ENCODE results near the gene GHR.

Gene GHR

GRCh38 chr5:42419294-42419693, 3.9 kb upstream of the GHR start:
- TF ChIP-seq, protein P1, sequence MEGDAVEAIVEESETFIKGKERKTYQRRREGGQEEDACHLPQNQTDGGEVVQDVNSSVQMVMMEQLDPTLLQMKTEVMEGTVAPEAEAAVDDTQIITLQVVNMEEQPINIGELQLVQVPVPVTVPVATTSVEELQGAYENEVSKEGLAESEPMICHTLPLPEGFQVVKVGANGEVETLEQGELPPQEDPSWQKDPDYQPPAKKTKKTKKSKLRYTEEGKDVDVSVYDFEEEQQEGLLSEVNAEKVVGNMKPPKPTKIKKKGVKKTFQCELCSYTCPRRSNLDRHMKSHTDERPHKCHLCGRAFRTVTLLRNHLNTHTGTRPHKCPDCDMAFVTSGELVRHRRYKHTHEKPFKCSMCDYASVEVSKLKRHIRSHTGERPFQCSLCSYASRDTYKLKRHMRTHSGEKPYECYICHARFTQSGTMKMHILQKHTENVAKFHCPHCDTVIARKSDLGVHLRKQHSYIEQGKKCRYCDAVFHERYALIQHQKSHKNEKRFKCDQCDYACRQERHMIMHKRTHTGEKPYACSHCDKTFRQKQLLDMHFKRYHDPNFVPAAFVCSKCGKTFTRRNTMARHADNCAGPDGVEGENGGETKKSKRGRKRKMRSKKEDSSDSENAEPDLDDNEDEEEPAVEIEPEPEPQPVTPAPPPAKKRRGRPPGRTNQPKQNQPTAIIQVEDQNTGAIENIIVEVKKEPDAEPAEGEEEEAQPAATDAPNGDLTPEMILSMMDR (IDR thresholded peaks at IDR 0.05; ENCODE audit: low read depth, low read length, missing control alignments) = no peak
- no peak overlapping the region for H3K4me3 ChIP-seq (ENCODE audit: low read depth, low read length)
- DNase-seq (ENCODE audit: low read depth) = no peak

GRCh38 chr5:42422656-42423280, 471 bp upstream of the GHR start:
- DNase-seq (ENCODE audit: low read depth) = no peak
- TF ChIP-seq, protein P1 (IDR thresholded peaks at IDR 0.05; ENCODE audit: low read depth, low read length, missing control alignments) = no peak
- H3K4me3 ChIP-seq (ENCODE audit: low read depth, low read length) = no peak overlapping the region

DNA sequence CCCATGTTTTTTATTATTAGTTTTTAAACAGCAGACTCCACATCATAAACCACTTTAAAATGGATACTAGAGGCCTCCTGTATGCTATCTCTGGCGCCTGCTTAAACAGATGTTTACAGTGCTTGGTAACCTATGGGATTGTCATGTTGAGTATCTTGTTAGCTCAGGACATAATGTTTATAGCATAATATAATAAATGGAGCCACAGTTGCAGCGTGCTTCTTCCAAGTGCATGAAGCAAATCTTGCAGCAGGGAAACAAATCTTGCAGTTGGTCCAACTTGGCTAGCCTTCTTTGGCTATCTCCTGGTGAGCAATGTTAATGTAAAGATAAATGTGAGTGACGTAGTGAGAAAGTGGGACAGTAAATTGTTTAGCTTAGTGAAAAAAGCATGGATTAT, 2.8 kb downstream of the GHR start:
- TF ChIP-seq, protein P1 (IDR thresholded peaks at IDR 0.05; ENCODE audit: low read depth, low read length, missing control alignments) = no peak
- no peak for DNase-seq (ENCODE audit: low read depth)
- no peak overlapping the region for H3K4me3 ChIP-seq (ENCODE audit: low read depth, low read length)

DNA sequence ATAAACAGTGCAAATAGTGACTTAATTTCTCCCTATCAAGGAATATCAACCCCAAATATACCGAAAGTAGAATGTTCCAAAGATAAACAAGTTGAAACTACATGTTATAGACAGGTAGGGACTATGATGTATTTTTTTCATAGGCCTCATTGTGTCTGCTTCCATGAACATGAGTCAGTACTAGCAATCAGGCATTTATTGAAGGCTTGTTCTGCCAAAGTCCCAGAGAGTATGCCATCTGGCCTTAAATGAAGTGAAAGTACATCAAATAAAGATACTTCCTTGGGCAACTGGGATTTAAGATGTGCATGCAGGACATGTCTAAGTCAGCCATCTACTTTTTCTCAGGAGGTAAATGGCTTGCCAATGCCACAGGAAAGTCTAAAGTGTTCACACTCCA, 6.5 kb downstream of the GHR start:
- no peak for DNase-seq (ENCODE audit: low read depth)
- H3K4me3 ChIP-seq (ENCODE audit: low read depth, low read length) = no peak overlapping the region
- TF ChIP-seq, protein P1 (IDR thresholded peaks at IDR 0.05; ENCODE audit: low read depth, low read length, missing control alignments) = no peak

GRCh38 chr5:42434047-42434724, 10.9 kb downstream of the GHR start:
- DNase-seq (ENCODE audit: low read depth) = no peak
- H3K4me3 ChIP-seq (ENCODE audit: low read depth, low read length) = no peak overlapping the region
- TF ChIP-seq, protein P1 (IDR thresholded peaks at IDR 0.05; ENCODE audit: low read depth, low read length, missing control alignments) = no peak

GRCh38 chr5:42436051-42436450, 12.8 kb downstream of the GHR start:
- DNase-seq (ENCODE audit: low read depth) = no peak
- TF ChIP-seq, protein P1 (IDR thresholded peaks at IDR 0.05; ENCODE audit: low read depth, low read length, missing control alignments) = no peak
- no peak overlapping the region for H3K4me3 ChIP-seq (ENCODE audit: low read depth, low read length)
